GM21529 (cell line): Measurements from ENCODE around the gene LIPG.
"Not testable (repeated sequence)": the region's sequence is repeated elsewhere in the genome, so short reads cannot be mapped to it uniquely, and the experiment has no call there.

Experiments
- ATAC-seq: cut with Tn5 transposase; IDR thresholded peaks from one replicate; pipeline ENCODE4 v1.9.1; 2021; ENCODE audit not compliant: unreplicated experiment

Gene LIPG

DNA sequence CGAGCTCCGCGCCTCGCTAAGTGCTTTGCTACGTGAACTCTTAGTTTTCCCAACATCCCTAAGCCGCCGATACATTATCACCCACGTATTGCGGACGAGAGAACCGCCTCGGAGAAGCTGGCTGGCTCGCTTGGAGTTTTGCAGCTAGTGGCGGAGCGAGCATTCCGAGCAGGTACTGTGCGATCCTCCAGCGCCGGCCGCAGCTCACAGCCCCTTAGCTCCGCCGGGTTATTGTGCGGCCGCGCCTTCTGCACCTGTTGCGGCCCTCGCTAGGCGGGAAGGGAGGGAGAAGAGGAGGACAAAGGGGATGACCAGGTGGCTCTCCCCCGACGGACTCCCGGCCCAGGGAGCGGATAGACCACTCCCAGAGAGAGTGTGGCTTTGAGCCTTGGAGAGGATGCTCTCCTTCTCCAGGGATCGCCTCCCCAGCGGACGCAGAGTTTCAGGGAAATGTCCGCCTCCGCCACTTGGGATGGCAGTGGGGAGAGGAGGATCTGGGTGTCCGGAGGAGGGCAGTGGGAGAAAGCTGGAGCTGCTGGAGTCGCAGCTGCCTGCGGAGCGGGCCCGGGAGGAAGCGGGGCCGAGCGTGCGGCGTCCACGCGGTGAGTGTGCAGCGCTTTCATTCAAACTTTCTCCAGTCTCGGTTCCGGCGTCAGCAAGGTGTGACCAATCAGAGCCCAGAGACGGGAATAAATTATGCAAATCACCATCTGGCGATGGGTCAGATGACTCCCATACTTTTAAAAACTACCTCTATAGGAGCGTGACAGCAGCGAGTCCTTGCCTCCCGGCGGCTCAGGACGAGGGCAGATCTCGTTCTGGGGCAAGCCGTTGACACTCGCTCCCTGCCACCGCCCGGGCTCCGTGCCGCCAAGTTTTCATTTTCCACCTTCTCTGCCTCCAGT lies at the start of gene LIPG:
Gene LIPG (plus strand): TSS at position 769 of the 905 bp plus-strand sequence. CDS start 252 bp downstream, outside the sequence.
- peak; percentile 59 for ATAC-seq

DNA sequence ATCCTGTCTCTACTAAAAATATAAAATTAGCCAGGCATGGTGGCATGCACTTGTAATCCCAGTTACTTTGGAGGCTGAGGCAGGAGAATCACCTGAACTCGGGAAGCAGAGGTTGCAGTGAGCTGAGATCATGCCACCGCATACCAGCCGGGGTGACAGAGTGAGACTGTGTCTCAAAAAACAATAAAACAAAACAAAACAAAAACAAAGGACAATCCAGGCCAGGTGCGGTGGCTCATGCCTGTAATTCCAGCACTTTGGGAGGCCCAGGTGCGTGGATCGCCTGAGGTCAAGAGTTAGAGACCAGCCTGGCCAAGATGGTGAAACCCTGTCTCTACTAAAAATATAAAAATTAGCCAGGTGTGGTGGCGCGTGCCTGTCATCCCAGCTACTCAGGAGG lies 49.0 kb upstream of the LIPG start:
- ATAC-seq: not testable (repeated sequence)

- ATAC-seq: no peak
Observed at GRCh38 chr18:49514577-49514976, 47.3 kb upstream of the LIPG start.

DNA sequence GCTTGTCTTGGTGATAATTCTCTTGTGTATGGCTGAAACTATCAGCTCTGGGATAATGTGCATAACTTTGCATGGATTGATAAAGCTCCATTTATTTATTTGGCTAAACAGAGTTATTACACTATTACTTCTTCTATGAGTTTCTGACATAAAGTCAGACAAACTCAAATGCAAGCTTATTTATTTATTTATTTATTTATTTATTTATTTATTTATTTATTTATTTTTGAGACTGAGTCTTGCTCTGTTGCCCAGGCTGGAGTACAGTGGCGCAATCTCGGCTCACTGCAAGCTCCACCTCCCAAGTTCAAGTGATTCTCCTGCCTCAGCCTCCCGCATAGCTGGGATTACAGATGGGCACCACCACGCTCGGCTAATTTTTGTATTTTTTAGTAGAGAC lies 46.9 kb upstream of the LIPG start:
- not testable (repeated sequence) for ATAC-seq

DNA sequence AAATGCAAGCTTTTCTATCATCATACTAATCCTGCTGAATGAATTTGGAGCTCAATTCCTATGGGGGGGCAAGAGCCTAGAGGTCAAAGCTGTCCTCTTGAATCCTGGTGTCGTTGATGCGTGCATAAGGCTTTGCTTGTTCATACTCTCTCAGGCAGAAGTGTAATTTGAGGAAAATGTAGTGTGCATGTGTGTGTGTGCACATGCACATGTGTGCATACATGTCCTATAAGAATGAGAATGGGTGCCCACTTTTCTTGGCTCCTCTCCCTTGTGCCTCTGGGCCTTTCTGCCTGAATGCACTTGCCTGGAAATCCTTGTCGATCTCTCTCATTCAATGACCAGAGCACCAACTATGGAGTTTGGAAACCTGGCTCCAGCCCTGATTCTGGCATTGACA lies 46.3 kb upstream of the LIPG start:
- no peak for ATAC-seq

GRCh38 chr18:49517483-49517882 lies 44.4 kb upstream of the LIPG start:
- no peak for ATAC-seq

DNA sequence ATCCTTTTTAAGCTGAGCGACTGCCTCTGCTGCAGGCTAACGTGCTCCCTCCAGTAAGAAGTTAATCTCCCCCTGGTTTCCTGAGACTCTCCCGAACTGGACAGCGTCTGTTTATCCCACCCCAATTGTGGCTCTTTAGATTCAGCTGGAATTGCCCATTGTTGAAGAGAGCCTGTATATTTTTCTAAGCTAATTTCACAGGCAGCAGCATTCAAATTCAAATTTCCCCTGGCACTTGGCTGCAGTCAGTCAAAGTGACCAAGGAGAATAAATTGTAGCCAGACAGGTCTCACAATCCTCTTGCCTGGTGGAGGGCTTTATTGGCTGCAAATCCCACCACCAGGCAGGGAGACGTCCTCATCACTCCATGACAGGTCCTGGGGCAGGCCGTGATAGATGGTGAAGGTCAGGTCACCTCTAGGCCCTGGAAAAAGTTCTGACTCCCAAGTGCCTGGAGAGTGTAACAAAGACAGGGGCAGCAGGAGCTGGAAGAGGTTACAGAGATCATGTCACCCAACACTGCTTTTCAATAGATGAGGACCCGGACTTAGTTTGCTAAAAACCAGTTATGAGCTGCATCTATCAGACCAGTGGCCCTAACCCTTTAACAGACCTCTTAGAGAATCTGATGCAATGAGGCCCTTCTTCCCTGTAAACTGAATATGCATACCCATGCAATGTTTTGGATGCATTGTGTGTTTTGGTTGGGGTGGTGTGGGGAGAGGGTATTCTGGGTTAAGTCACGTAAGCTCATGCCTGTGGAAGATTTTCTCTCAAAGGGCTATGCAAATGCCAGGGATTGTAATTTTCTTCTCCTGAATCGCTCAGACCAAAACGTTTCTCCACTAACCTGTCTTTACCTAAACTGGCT lies 42.5 kb upstream of the LIPG start:
- no peak for ATAC-seq

DNA sequence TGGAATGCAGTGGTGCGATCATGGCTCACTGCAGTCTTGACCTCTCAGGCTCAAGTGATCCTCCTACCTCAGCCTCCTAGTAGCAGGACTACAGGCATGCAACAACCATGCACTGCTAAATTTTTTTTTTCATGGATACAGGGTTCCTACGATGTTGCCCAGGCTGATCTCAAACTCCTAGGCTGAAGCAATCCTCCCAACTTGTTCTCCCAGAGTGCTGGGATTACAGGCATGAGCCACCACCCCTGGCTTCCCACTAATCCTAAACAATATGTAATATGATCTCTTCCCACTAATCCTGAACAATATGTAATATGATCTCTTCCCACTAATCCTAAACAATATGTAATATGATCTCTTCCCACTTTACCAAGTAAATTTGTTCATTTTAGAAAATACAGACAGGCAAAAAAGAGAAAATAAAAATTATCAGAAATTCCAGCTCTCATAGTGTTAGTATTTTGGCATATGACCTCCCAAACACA lies 41.2 kb upstream of the LIPG start:
- ATAC-seq: no peak

- no peak for ATAC-seq
Observed at GRCh38 chr18:49521216-49521835, 40.5 kb upstream of the LIPG start.

DNA sequence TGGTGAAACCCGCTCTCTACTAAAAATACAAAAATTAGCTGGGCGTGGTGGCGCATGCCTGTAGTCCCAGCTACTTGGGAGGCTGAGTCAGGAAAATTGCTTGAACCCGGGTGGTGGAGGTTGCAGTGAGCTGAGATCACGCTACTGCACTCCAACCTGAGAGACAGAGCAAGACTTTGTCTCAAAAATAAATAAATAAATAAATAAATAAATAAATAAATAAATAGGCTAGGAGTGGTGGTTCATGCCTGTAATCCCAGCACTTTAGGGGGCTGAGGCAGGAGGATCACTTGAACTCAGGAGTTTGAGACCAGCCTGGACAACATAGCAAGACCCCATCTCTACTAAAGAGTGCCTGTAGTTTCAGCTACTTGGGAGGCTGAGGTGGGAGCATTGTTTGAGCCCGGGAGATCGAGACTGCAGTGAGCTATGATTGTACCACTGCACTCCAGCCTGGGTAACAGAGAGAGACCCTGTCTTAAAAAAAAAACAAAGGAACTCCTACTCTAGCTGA lies 38.2 kb upstream of the LIPG start:
- ATAC-seq: not testable (repeated sequence)

- ATAC-seq: no peak
Observed at GRCh38 chr18:49524349-49524748, 37.5 kb upstream of the LIPG start.

- no peak for ATAC-seq
Observed at GRCh38 chr18:49524951-49525350, 36.9 kb upstream of the LIPG start.

- no peak for ATAC-seq
Observed at GRCh38 chr18:49525981-49526380, 35.9 kb upstream of the LIPG start.

DNA sequence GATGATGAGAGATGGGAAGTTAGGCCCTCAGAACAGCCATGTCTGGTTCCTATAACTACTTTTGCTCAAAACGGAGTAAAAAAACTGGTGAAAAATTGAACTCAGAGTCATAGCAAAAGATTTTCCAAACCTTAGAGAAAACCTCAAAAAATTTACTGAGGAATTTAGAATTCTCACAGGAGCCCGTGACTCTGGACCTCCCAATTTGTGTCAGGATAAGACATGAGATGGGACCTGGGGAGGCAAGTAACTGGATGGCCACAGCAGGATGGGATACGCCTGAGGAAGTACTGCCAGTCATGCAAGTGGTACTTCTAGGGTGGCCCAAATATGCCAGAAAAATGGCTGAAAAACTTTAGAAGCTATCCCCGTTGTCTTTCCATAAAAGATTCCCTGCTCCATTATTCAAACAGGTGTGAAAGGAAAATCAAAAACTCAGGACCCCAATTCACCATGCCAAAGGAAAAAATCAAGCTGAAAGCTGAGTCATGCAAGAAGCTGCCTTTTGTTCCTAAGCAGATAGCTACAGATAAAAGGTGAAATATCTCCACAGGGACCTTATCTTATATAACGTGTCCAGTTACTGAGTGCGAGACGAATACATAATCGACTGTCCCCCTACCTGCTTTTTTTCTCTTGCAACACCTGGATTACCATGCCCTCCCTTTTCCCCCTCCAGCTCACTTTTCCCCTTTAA lies 34.1 kb upstream of the LIPG start:
- ATAC-seq: no peak

GRCh38 chr18:49529596-49529995 lies 32.3 kb upstream of the LIPG start:
- no peak for ATAC-seq

DNA sequence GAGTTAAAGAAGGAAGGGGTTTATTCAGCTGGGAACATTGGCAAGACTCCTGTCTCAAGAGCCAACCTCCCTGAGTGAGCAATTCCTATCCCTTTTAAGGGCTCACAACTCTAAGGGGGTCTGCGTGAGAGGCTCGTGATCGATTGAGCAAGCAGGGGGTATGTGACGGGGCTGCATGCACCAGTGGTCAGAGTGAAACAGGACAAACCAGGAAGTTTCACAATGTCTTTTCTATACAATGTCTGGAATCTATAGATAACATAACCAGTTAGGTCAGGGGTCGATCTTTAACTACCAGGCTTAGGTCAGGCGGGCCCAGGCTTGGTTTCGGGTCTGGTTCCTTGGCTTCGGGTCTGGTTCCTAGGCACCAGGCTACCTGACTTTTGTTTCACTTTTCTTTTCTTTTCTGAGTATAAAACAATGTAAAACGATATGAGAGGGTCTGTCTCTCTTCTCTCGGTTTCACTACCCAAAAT lies 30.1 kb upstream of the LIPG start:
- ATAC-seq: no peak

DNA sequence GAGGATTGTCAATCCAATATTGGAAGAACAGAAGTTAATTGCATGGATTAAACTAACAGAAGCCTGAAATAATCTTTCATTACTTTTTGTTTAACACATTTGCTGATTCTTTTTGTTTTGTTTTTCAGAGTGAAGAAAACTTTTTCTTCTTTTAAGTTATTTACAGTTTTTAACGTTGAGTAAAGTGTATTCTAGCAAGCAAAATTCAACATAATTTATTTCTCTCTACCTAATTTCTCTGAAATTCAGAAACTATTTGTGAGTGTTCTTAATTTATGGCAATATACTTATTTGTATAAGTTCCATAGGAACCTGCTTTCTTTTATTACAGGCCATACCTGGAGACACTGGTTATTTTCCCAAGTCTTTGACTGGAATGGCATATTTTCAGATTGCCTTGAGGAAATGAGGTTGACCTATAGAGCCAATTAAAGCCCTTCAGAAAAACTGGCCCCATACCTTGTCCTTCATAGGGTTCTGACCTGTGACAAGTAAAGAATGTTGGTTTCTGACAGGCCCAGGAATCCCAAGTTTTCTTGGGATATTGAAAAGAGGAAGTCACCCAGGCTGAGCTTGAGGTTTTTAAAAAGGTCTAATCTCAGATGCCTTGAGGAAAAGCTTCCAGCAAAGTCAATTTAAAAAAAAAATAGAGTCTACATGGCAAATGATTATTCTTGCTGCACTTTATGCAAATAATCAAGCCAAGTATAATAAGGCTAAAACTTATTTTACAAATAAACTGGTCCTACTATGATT lies 26.8 kb upstream of the LIPG start:
- ATAC-seq: no peak

- ATAC-seq: no peak
Observed at GRCh38 chr18:49537232-49537896, 24.5 kb upstream of the LIPG start.

- ATAC-seq: no peak
Observed at GRCh38 chr18:49544362-49544761, 17.5 kb upstream of the LIPG start.
